Activated T-cell treated with anti-CD3 and anti-CD28 coated beads for 4 hours (primary cell): Measurements from ENCODE around the gene PMEPA1.

Source experiments
- DNase-seq: peaks from one replicate; pipeline ENCODE4 v3.0.0-alpha.2; 2020

Gene PMEPA1

GRCh38 chr20:57600320-57601210 is 109.2 kb downstream of the PMEPA1 start:
- no peak for DNase-seq

GRCh38 chr20:57598491-57598890 is 111.3 kb downstream of the PMEPA1 start:
- no peak for DNase-seq
